Liver (tissue), 9 donors: Measurements from ENCODE around the gene PAPPA. TPM values are rescaled to one million over a fixed set of nuclear protein-coding genes. Genes with fewer than 3 reads are reported as not detected.

Experiments
- DNase-seq: peaks from one replicate; pipeline ENCODE4 v3.0.0-alpha.2; 2017; ENCODE audit warnings: low spot score
- H3K27ac ChIP-seq, 2 donors: one replicate each; pipeline ENCODE4 v1.7.0; 2013; ENCODE audit warnings: inconsistent platforms in 2 of 2, low read length in 2 of 2, control low read depth in 1 of 2, low read depth in 1 of 2, mild to moderate bottlenecking in 1 of 2
- H3K27me3 ChIP-seq, 4 donors: one replicate each; pipeline versions ENCODE4 v1.6.1 to v1.7.0; 2013; ENCODE audit warnings: low read length in 3 of 4, inconsistent platforms in 1 of 4, mild to moderate bottlenecking in 1 of 4, moderate library complexity in 1 of 4; ENCODE audit not compliant: control insufficient read depth in 4 of 4, insufficient read depth in 4 of 4
- H3K36me3 ChIP-seq, 4 donors: one replicate each; pipeline versions ENCODE4 v1.6.1 to v1.7.0; 2013; ENCODE audit warnings: low read length in 3 of 4, mild to moderate bottlenecking in 3 of 4, low read depth in 1 of 4, moderate library complexity in 1 of 4; ENCODE audit not compliant: control insufficient read depth in 4 of 4, insufficient read depth in 3 of 4
- H3K4me1 ChIP-seq, 4 donors: one replicate each; pipeline versions ENCODE4 v1.6.1 to v1.7.0; 2013; ENCODE audit warnings: low read length in 3 of 4, mild to moderate bottlenecking in 3 of 4, moderate library complexity in 1 of 4; ENCODE audit not compliant: control insufficient read depth in 4 of 4, insufficient read depth in 4 of 4
- H3K4me3 ChIP-seq, 3 donors: one replicate each; pipeline versions ENCODE4 v1.6.1 to v1.7.0; 2013; ENCODE audit warnings: low read length in 3 of 3, control low read depth in 1 of 3, low read depth in 1 of 3, mild to moderate bottlenecking in 1 of 3
- H3K9ac ChIP-seq, 2 donors: one replicate each; pipeline ENCODE4 v1.7.0; 2013; ENCODE audit warnings: low read length in 2 of 2, mild to moderate bottlenecking in 2 of 2, moderate library complexity in 2 of 2, control low read depth in 1 of 2, low read depth in 1 of 2
- H3K9me3 ChIP-seq, 4 donors: one replicate each; pipeline versions ENCODE4 v1.6.1 to v1.7.0; 2013; ENCODE audit warnings: low read length in 3 of 4; ENCODE audit not compliant: control insufficient read depth in 4 of 4
- ATF3 ChIP-seq: IDR thresholded peaks from 2 replicates; pipeline ENCODE4 v1.6.1; 2016; ENCODE audit warnings: antibody characterized with exemption
- CTCF ChIP-seq: fragments of 150-350 bp; IDR thresholded peaks from 2 replicates; pipeline ENCODE4 v1.5.1; 2017; ENCODE audit warnings: improper control_type of control experiment, low read depth, low read length; ENCODE audit not compliant: missing input control
- EGR1 ChIP-seq, 2 donors: IDR thresholded peaks; 2 replicates each; pipeline ENCODE4 v1.6.1; 2016 to 2018; ENCODE audit warnings: antibody characterized with exemption in 2 of 2, low read depth in 2 of 2
- FOXA1 ChIP-seq: IDR thresholded peaks from 2 replicates; pipeline ENCODE4 v1.6.1; 2016; ENCODE audit warnings: antibody characterized with exemption
- FOXA2 ChIP-seq: IDR thresholded peaks from 2 replicates; pipeline ENCODE4 v1.6.1; 2016; ENCODE audit warnings: antibody characterized with exemption
- GABPA ChIP-seq, 2 donors: IDR thresholded peaks in 1 of 2; conservative IDR thresholded peaks in 1 of 2; 2 replicates each; pipeline ENCODE4 v1.6.1; 2016; ENCODE audit warnings: antibody characterized with exemption in 2 of 2, mild to moderate bottlenecking in 1 of 2, moderate library complexity in 1 of 2
- HNF4A ChIP-seq, 2 donors: conservative IDR thresholded peaks; 2 replicates each; pipeline ENCODE4 v1.6.1; 2016; ENCODE audit warnings: antibody characterized with exemption in 2 of 2, mild to moderate bottlenecking in 2 of 2
- HNF4G ChIP-seq: IDR thresholded peaks from 2 replicates; pipeline ENCODE4 v1.6.1; 2016; ENCODE audit warnings: antibody characterized with exemption
- JUND ChIP-seq, 2 donors: IDR thresholded peaks; 2 replicates each; pipeline ENCODE4 v1.6.1; 2016; ENCODE audit warnings: antibody characterized with exemption in 2 of 2
- NR2F2 ChIP-seq: IDR thresholded peaks from 2 replicates; pipeline ENCODE4 v1.6.1; 2016; ENCODE audit warnings: antibody characterized with exemption
- RAD21 ChIP-seq, 2 donors: IDR thresholded peaks; 2 replicates each; pipeline ENCODE4 v1.6.1; 2016; ENCODE audit warnings: antibody characterized with exemption in 2 of 2, mild to moderate bottlenecking in 2 of 2
- REST ChIP-seq: IDR thresholded peaks from 2 replicates; pipeline ENCODE4 v1.6.1; 2016; ENCODE audit warnings: antibody characterized with exemption, mild to moderate bottlenecking
- RXRA ChIP-seq, 2 donors: IDR thresholded peaks; 2 replicates each; pipeline ENCODE4 v1.6.1; 2017 to 2018; ENCODE audit warnings: antibody characterized with exemption in 2 of 2, mild to moderate bottlenecking in 1 of 2
- SP1 ChIP-seq: IDR thresholded peaks from 2 replicates; pipeline ENCODE4 v1.6.1; 2018; ENCODE audit warnings: antibody characterized with exemption, mild to moderate bottlenecking
- TAF1 ChIP-seq: conservative IDR thresholded peaks from 2 replicates; pipeline ENCODE4 v1.6.1; 2016; ENCODE audit warnings: antibody characterized with exemption, mild to moderate bottlenecking
- YY1 ChIP-seq: IDR thresholded peaks from 2 replicates; pipeline ENCODE4 v1.6.1; 2016; ENCODE audit warnings: antibody characterized with exemption, mild to moderate bottlenecking
- WGBS: extraction: QIAGEN DNeasy Blood & Tissue Kit; methylation state at CpG from one replicate; pipeline ENCODE4 v1.1.7; 2013; 5-methylcytosine and 5-hydroxymethylcytosine counted together
- polyA plus RNA-seq, 2 donors: library from polyadenylated mRNA; stranded (reverse) in 1 of 2; unstranded in 1 of 2; fragments of 200-250 nt in 1 of 2; fragments of >200 nt in 1 of 2; fragmentation: Nextera tagmentation in 1 of 2; extraction: Ambion mirVana in 1 of 2; gene quantifications; one replicate each; pipeline versions ENCODE4 v1.2.1 to v1.2.3, GENCODE V29; 2013 to 2015
- total RNA-seq, 2 donors: library from RNA; depleted of rRNA; stranded (reverse); fragments of >200 nt; gene quantifications; one replicate each; pipeline ENCODE4 v1.2.3, GENCODE V29; 2014
- TF ChIP-seq, protein P1 (sequence below): IDR thresholded peaks from 2 replicates; pipeline ENCODE4 v1.6.1; 2016; ENCODE audit warnings: antibody characterized with exemption
- TF ChIP-seq, protein P2 (sequence below): IDR thresholded peaks from 2 replicates; pipeline ENCODE4 v1.6.1; 2016; ENCODE audit warnings: antibody characterized with exemption
- donor health status: healthy.
- donor health status: healthy.
- donor health status: healthy.
- donor health status: healthy.
- donor health status: healthy.

The PAPPA gene
- total and polyA plus RNA-seq, 4 donors: 0.03 to 0.33 (median 0.20) TPM

- DNase-seq: no peak
- H3K27ac ChIP-seq: no peak overlapping the region
- no peaks in the 10 kb centered on the region for H3K4me1 ChIP-seq
- no peak overlapping the region for H3K9ac ChIP-seq
- H3K27me3 ChIP-seq: peaks cover 0 to 5% (median 0%) of the 10 kb centered on the region in 4 donors
- H3K4me3 ChIP-seq: no peak overlapping the region
- 73% methylated on average over 4 of the region's 4 CpGs for WGBS
- H3K36me3 ChIP-seq: no peaks in the 10 kb centered on the region
- H3K9me3 ChIP-seq: no peaks in the 10 kb centered on the region
- TF ChIP-seq, protein P1, sequence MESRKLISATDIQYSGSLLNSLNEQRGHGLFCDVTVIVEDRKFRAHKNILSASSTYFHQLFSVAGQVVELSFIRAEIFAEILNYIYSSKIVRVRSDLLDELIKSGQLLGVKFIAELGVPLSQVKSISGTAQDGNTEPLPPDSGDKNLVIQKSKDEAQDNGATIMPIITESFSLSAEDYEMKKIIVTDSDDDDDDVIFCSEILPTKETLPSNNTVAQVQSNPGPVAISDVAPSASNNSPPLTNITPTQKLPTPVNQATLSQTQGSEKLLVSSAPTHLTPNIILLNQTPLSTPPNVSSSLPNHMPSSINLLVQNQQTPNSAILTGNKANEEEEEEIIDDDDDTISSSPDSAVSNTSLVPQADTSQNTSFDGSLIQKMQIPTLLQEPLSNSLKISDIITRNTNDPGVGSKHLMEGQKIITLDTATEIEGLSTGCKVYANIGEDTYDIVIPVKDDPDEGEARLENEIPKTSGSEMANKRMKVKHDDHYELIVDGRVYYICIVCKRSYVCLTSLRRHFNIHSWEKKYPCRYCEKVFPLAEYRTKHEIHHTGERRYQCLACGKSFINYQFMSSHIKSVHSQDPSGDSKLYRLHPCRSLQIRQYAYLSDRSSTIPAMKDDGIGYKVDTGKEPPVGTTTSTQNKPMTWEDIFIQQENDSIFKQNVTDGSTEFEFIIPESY: no peak
- TF ChIP-seq RAD21 (IDR thresholded peaks at IDR 0.05): no peak
- TF ChIP-seq REST: no peak
- no peak for TF ChIP-seq FOXA1
- TF ChIP-seq FOXA2: no peak
- TF ChIP-seq JUND (IDR thresholded peaks at IDR 0.05): no peak
- TF ChIP-seq CTCF: no peak
- TF ChIP-seq, protein P2, sequence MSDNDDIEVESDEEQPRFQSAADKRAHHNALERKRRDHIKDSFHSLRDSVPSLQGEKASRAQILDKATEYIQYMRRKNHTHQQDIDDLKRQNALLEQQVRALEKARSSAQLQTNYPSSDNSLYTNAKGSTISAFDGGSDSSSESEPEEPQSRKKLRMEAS: no peak
- no peak for TF ChIP-seq HNF4A (conservative IDR thresholded peaks at IDR 0.05)
- no peak for TF ChIP-seq NR2F2
- TF ChIP-seq RXRA (IDR thresholded peaks at IDR 0.05): no peak
Observed at GRCh38 chr9:116179568-116179967, 26.0 kb downstream of the PAPPA start.

GRCh38 chr9:116181853-116182610, 28.4 kb downstream of the PAPPA start:
- Histone ChIP-seq H3K36me3 (no peaks in the 10 kb centered on the region), H3K27me3 (peaks cover 0 to 5% (median 0%) of the 10 kb centered on the region in 4 donors), H3K27ac (no peak overlapping the region), H3K9me3 (no peaks in the 10 kb centered on the region), H3K9ac (no peak overlapping the region), H3K4me1 (no peaks in the 10 kb centered on the region), H3K4me3 (no peak overlapping the region)
- DNase-seq: no peak
- 57% methylated on average over 3 of the region's 3 CpGs for WGBS
- TF ChIP-seq CTCF (no peak), YY1 (no peak), SP1 (no peak), FOXA2 (no peak), NR2F2 (no peak), EGR1 (IDR thresholded peaks at IDR 0.05; ENCODE audit: low read depth in 2 of 2) (no peak), HNF4G (no peak), TAF1 (no peak), RXRA (IDR thresholded peaks at IDR 0.05) (no peak), HNF4A (conservative IDR thresholded peaks at IDR 0.05) (no peak), ATF3 (no peak), GABPA (IDR thresholded peaks at IDR 0.05 in 1 of 2, conservative IDR thresholded peaks at IDR 0.05 in 1 of 2) (no peak)
- TF ChIP-seq, protein P2: no peak
